ENCODE results near the gene DDX19B.
A peak's percentile ranks its signal among the peaks of the same experiment; 100 is the strongest.
"Not testable (repeated sequence)": the region's sequence is repeated elsewhere in the genome, so short reads cannot be mapped to it uniquely, and the experiment has no call there.

The DDX19B gene

DNA sequence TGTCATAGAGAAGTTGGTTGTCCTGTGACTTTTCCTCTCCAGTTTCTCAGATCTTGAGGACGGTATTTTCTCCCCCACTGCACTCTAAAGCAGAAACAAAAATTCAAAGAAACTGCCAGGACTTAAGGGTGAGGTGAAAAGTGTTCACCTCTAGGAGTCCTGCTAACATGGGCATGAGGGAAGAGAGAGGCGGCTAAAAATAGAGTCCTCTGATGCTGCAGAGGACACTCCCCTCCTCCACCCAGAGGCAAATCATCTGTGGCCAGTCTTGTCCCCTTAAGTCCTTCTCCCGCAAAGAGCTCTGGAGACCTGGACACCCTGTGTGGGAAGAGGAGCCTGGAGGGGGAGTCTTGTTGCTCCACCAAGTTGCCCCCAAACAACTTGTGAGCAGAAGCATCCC is 43.0 kb downstream of the DDX19B start:
- FAIRE-seq (no peak), DNase-seq (ENCODE audit: insufficient read length, low spot score) (no peak)

DNA sequence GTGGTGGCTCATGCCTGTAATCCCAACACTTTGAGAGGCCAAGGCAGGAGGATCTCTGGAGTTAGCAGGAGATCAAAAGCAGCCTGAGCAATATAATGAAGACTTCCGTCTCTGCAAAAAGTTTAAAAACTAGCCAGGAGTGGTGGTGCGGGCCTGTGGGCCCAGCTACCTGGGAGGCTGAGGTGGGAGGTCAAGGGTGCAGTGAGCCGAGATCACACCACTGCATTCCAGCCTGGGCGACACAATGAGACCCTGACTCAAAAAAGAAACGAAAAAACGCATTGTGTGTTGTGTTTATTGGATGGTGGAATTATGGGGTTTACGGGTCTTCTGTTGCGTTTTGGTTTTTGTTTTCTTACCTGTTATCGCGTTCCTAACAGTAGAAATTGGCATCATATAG is 46.9 kb downstream of the DDX19B start:
- no peak for FAIRE-seq
- DNase-seq (ENCODE audit: insufficient read length, low spot score): no peak

GRCh38 chr16:70348991-70349390 is 50.0 kb downstream of the DDX19B start:
- DNase-seq (ENCODE audit: insufficient read length, low spot score) (no peak), FAIRE-seq (no peak)

DNA sequence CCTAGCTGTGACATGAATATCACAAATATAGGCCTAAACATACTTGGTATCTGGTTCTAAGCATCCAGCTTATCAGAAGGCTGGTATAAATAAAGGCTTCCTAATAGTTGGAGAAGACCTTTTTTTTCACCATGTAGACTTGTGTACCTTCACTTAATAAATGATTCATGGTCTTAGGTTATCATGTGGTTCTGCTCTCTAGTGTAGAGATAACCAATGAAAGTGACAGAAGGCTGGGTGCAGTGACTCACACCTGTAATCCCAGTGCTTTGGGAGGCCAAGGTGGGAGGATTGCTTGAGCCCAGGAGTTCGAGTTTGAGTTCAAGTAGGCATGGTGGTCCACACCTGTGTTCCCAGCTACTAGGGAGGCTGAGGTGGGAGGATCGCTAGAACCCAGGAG is 50.8 kb downstream of the DDX19B start:
- FAIRE-seq (no peak), DNase-seq (ENCODE audit: insufficient read length, low spot score) (no peak)

DNA sequence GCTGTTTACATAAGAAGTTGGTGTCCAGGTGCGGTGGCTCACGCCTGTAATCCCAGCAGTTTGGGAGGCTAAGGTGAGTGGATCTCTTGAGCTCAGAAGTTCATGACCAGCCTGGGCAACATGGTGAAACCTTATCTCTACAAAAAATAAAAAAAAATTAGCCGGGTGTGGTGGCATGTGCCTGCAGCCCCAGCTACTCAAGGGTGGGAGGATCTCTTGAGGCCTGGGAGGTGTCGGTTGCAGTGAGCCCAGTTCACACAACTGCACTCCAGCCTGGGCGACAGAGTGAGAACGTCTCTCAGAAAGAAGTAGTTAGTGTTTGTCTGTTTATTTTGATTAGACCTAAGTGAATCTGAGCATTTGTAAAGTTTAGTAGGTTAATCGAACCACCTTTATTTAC is 60.6 kb downstream of the DDX19B start:
- no peak for FAIRE-seq
- DNase-seq (ENCODE audit: insufficient read length, low spot score): no peak

GRCh38 chr16:70364399-70364798 is 65.4 kb downstream of the DDX19B start:
- FAIRE-seq (peak; percentile 66), DNase-seq (ENCODE audit: insufficient read length, low spot score) (no peak)

DNA sequence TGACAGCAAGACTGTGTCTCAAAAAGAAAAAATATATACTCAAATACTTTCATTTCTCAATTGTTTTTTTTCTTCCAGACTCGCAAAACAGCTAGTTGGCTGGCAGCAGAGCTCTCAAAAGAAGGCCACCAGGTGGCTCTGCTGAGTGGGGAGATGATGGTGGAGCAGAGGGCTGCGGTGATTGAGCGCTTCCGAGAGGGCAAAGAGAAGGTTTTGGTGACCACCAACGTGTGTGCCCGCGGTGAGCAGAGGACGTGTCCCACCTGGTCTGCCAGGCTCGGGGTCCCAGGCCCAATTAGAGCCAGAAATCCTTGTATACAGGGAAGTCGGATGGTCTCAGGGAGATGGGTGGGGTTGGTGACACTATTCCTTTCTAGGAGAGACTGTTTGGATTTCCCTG is 71.2 kb downstream of the DDX19B start:
- not testable (repeated sequence) for DNase-seq (ENCODE audit: insufficient read length, low spot score)
- FAIRE-seq: peak; percentile 85

GRCh38 chr16:70370924-70371323 is 71.9 kb downstream of the DDX19B start:
- no peak for FAIRE-seq
- no peak for DNase-seq (ENCODE audit: insufficient read length, low spot score)

GRCh38 chr16:70372921-70373728 is 74.1 kb downstream of the DDX19B start:
- DNase-seq (ENCODE audit: insufficient read length, low spot score) (no peak), FAIRE-seq (no peak)

DNA sequence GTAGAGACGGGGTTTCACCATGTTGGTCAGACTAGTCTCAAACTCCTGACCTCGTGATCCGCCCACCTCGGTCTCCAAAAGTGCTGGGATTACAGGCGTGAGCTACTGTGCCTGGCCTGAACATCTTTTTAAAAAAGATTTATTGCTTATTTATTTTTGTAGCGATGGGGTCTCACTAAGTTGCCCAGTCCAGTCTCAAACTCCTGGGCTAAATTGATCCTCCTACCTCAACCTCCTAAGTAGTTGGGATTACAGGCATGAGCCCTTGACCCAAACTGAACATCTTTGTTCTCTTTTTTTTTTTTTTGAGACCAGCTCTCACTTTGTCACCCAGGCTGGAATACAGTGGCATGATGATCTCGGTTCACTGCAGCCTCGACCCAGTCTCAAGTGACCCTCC is 75.2 kb downstream of the DDX19B start:
- DNase-seq (ENCODE audit: insufficient read length, low spot score): no peak
- FAIRE-seq: no peak

DNA sequence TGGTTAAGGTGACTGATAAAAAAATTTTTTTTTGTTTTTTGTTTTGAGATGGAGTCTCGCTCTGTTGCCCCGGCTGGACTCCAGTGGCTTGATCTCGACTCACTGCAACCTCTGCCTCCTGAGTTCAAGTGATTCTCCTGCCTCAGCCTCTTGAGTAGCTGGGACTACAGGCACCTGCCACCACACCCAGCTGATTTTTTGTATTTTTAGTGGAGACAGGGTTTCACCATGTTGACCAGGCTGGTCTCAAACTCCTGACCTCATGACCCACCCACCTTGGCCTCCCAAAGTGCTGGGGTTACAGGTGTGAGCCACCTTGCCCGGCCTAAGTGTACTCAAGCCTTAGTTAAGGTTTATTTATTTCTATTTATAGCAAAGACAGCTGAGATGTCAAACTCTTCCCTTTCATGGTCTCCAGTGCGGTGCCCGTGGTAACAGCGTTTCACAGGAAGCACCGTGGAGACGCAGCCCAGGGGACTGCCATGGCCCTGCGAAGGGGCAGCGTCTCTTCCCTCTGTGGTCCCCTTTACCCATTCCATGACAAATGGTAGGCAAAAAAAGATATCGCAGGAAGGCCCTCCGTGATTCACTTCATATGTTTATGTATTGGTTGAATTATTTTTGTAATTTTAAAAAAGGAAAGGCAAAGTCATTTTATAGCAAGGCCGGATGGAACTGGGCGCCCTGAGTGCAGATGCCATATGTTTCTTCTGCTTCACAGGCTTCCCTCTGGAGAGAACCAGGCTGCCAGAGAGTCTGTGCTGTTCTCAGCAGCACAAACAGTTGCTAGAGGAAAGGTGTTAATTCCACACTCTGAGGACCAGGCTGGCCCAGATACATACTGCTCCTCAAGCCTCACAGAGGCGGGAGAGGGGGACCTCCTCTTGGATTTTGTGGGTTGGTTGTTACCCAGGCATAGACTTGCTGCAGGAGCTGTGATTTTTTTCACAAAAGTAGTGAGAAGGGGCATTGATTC is 76.9 kb downstream of the DDX19B start:
- DNase-seq (ENCODE audit: insufficient read length, low spot score) (no peak), FAIRE-seq (no peak)

DNA sequence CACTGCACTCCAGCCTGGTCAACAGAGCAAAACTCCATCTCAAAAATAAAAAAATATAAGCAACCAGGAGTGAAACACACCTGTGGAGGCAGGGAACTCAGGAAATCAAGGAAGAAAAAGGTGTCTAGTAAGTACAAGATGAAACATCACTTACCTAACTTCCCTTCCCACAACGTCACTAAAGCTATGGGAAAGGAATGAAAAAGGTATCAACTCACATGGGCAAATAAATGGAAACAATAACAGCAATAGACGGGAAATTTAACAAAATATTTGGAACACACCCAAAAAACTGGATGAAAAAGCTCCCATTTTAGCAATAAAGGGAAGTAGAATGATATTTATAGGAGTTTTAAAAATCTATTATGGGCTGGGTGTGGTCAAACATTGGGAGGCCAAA is 78.8 kb downstream of the DDX19B start:
- DNase-seq (ENCODE audit: insufficient read length, low spot score): no peak
- FAIRE-seq: no peak

DNA sequence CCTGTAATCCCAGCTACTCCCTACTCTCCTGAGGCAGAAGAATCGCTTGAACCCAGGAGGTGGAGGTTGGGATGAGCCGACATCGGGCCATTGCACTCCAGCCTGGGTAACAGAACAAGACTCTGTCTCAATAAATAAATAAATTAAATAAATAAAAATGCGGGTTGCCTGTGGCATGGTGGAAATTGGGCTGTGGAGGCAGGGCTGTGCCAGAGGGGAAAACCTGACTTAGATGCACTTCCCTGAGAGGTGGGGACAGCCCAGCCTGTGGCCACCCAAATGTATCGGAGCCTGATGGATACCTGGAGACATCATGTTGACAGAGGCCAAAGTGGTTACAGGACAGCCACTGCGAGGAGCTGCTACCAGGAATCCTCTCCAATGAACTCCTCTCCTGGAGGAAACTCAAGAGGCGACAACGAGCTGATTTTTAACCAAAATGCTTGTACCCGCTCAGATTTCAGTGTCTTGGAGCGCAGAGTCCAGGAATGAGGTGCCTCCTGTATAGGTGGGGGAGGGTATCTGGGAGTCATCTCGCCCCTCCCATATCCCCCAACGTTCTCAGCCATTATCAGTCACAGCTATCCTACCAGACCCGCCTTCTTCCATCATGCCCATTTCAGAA is 80.0 kb downstream of the DDX19B start:
- DNase-seq (ENCODE audit: insufficient read length, low spot score) (no peak), FAIRE-seq (no peak)

DNA sequence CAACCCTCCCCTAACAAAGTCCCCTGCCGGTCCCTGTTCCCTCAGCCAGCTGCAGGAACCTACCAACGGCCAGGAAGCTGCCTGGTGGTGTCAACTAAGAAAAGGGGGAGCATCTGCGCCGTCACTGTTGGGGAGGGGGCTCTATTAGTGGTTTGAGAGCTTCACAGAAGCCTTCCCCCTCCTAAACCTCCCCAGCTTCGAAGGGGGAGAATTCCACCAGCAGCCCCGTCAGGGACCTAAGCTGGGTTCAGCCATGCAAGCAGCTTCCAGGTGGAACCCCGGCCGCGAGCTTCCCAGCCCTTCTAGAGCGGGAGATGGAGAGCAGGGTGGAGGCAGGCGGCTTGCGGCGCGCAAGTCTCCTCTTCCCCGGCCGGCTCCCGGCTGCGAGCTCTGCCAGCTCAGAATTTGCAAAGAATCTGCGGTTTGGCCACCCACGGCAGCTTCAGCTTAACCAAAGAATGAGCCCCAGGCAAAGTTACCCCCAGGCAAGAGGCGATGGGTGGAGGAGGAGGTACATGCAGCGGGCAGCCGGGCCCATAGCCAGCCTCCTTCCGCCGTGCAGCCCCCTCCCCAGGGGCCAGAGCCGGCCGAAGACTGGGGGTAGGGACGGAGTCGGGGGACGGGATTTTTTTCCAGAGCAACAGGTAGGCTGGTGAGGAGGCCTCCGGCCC is 81.4 kb downstream of the DDX19B start:
- peak; percentile 83 for DNase-seq (ENCODE audit: insufficient read length, low spot score)
- FAIRE-seq: no peak

- peak; percentile 98 for FAIRE-seq
Measured at GRCh38 chr16:70380919-70381603, 82.1 kb downstream of the DDX19B start.

DNA sequence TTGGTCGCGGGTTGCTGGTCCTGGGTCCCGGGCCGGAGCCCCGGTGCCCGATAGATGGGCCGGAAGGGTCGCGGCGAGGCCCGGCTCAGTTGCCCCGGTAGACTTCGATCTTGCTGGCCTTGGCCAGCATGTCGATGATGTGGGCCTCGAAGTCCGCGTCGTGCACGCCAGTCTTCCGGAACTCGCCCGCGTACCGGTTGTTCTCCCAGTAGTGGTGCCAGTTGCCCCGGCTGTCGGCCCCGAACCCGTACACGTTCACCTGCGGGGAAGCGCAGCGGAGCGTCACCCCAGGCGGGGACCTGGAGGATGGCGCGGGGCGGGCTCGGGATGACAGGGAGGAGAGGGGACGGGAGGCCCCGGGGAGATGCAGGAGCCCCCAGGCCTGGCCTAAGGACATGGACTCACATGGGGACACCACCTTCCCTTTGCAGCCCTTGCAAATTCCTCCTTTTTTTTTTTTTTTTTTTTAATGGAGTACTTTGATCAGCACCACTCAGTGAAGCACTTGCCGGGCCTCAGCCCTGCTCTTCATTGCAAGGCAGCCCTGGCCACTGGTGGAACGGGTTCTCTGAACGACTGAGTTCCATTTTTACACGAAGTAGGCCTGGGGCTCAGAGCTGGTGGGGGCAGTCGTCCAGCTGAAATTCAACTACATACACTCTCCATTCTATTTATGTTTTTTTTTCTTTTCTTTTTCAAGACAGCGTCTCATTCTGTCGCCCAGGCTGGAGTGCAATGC is 82.8 kb downstream of the DDX19B start:
- DNase-seq (ENCODE audit: insufficient read length, low spot score) (no peak), FAIRE-seq (no peak)

More at GRCh38 chr16:70380919-70381603, 82.1 kb downstream of the DDX19B start:
- DNase-seq (ENCODE audit: insufficient read length, low spot score): peak; percentile 99

GRCh38 chr16:70383421-70383960 is 84.5 kb downstream of the DDX19B start:
- FAIRE-seq (no peak), DNase-seq (ENCODE audit: insufficient read length, low spot score) (no peak)
